ENCODE data around the gene GPA33.

GRCh38 chr1:167077128-167077867 lies 12.9 kb downstream of the GPA33 start:
- no peak for TF ChIP-seq CTCF (IDR thresholded peaks at IDR 0.05)
- TF ChIP-seq POLR2A (IDR thresholded peaks at IDR 0.05) = no peak
